Activated naive CD4-positive, alpha-beta T cell treated with anti-CD3 and anti-CD28 coated beads, Interleukin-2, amount 50 U/mL, for 24 hours (primary cell): ENCODE data around the gene POPDC2.

Source experiments
- H3K27ac Mint-ChIP-seq: one replicate; pipeline ENCODE4 v1.8.0; 2021; ENCODE audit warnings: mild to moderate bottlenecking, mixed read lengths
- H3K27me3 Mint-ChIP-seq: one replicate; pipeline ENCODE4 v1.8.0; 2021; ENCODE audit warnings: mixed read lengths
- H3K36me3 Mint-ChIP-seq: one replicate; pipeline ENCODE4 v1.8.0; 2021; ENCODE audit warnings: mixed read lengths
- H3K4me1 Mint-ChIP-seq: one replicate; pipeline ENCODE4 v1.8.0; 2021; ENCODE audit warnings: mixed read lengths
- H3K4me3 Mint-ChIP-seq: one replicate; pipeline ENCODE4 v1.8.0; 2021; ENCODE audit warnings: mild to moderate bottlenecking, mixed read lengths
- H3K9me3 Mint-ChIP-seq: one replicate; pipeline ENCODE4 v1.8.0; 2021; ENCODE audit warnings: mixed read lengths

The POPDC2 gene

DNA sequence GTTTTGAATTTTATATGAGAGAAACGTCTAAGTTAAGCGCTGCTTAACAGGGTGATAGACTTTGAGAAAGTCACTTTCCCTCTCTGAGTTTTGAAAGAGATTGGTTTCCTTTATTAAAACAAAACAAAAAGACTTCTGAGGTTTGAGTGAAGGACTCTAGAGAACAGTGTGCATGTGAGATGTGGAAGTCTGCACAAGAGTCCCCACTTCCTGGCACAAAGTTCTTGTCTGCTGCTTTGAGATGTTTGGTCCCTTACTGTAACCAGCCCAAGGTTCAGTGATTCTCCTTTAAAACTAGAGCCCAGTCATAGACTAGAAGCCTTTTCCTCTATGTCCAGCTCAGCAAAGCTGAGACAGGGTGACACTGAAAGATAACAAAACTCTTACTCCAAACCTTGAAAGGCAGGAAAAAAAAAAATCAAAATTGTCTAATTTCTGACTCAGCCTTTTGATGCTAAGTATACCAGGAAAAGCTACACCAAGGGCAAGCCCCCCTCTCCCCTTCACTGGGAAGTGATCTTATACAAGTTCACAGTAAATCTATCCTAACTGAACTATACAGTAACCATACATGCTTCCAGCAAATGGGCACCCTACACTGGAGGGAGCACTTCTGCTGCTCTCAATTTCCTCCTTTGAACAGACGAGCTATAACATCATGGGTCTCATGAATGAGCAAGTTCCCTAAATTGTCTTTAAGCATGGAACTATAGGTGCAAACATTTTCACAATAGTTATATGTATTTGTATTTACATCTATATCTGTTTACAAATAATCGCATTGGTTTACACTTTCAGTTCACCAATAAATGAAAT lies 2.3 kb downstream of the POPDC2 start:
- H3K9me3 Mint-ChIP-seq: no peaks in the 10 kb centered on the region
- H3K27me3 Mint-ChIP-seq: no peaks in the 10 kb centered on the region
- peaks cover 5% of the 10 kb centered on the region for H3K36me3 Mint-ChIP-seq
- no peak overlapping the region for H3K27ac Mint-ChIP-seq
- no peaks in the 10 kb centered on the region for H3K4me1 Mint-ChIP-seq
- H3K4me3 Mint-ChIP-seq: no peak overlapping the region

DNA sequence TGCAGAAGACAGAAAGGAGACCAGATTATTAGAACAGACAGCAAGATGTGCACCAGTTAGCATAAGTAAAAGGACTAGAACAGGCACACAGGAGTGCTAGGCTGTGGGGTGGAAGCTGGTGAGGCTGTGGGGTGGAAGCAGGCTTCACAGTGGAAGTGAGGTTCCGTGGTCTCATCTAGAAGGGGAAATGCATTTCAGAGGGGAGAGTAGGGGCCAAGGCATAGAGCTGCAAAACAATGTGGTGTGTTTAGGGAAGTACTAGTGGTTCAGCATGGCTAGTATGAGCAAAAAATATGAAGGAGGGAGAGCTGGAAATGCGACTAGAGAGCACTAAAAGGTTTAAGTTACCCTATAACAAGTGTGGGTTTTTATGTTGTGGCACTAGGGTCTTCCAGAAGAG lies 6.5 kb downstream of the POPDC2 start:
- H3K9me3 Mint-ChIP-seq: no peaks in the 10 kb centered on the region
- no peaks in the 10 kb centered on the region for H3K4me1 Mint-ChIP-seq
- peaks cover 16% of the 10 kb centered on the region for H3K36me3 Mint-ChIP-seq
- no peaks in the 10 kb centered on the region for H3K27me3 Mint-ChIP-seq
- no peak overlapping the region for H3K27ac Mint-ChIP-seq
- H3K4me3 Mint-ChIP-seq: no peak overlapping the region

DNA sequence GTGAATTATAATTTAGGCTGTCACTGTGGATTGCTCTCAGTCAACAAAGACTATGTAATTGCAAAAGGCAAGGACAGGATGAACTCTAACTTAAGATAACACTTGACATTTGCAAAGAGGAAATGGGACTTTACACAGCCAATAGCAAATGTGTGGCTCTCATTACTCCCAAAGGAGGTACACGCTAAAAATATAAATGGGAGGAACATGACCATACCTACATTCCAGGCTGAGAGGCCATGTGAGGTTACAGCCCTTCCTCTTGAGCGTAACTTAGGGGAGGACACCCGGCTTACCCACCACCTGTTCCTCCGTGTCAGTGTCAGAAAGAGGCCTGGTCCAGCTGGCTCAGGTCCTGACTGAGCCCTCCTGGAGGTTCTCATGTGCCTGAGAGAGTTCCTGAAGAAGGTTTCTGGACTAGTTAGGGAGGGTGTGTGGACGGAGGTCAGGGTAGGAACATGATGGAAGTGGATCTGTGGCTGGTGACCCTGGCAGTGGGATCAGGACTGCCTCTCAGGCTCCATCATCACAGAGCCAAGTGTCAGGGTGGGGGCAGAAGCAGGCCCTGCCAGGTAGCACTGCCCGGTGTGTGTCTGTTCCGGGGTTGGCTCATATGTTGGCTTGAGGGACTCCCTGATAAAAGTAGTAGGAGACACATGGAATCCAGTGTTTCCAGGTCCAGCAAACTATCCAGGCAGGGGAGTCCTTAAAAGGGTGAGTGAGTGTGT lies 7.9 kb downstream of the POPDC2 start:
- no peaks in the 10 kb centered on the region for H3K27me3 Mint-ChIP-seq
- H3K4me1 Mint-ChIP-seq: no peaks in the 10 kb centered on the region
- peaks cover 18% of the 10 kb centered on the region for H3K36me3 Mint-ChIP-seq
- H3K27ac Mint-ChIP-seq: no peak overlapping the region
- no peak overlapping the region for H3K4me3 Mint-ChIP-seq
- no peaks in the 10 kb centered on the region for H3K9me3 Mint-ChIP-seq

DNA sequence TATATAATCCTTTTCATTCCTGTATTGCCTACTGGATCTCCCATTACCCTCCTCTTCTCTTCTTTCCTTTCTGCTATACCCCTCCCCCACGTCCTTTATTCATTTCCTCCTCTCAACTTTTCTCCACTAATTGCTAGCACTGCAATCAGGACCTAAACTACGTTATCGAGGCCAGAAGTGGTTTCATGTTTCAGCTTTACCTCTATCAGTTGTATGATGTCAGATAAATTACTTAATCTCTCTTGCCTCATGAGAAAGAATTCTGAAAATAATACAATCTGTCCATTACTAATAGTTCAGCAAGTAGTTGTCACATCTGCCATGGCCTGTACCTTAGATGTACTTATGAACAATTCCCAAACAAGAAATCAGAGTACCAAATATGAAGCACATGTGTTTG lies 10.6 kb downstream of the POPDC2 start:
- no peak overlapping the region for H3K4me3 Mint-ChIP-seq

DNA sequence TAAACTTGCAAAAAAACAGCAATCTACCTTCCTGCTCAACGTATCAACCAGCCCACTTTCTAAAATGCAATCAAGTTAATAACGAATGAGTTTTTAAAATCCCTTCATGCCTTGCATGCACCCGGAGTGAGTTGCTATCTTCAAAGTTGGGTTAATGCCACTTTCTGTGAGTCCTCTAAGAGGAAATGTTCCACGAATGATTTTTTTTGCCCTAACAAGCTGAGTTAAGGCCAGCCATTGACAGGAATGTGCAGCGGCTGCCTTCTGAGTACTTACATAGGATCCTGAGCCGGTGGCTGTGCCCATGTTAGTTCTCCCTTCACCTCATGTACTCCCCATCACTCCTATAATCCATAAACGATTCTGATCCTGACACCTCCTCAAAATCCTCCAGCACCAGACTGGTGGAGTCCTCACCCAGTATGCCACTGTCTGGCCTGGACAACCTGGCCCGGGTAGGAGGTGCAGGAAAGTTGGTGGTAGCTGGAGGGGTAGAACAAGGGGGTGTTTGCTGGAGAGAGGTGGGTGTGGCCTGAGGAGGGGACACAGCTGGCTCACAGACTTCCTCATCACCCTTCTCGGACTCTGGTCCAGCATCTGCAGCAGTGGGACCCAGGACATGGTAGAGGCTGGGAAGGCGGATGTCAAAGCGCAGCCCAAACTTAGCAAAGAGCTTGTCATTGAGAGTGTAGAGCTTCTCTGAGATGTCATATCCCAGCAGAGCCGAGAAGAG lies 12.4 kb downstream of the POPDC2 start:
- Mint-ChIP-seq H3K36me3 (peaks cover 21% of the 10 kb centered on the region), H3K4me3 (no peak overlapping the region), H3K27ac (no peak overlapping the region), H3K27me3 (no peaks in the 10 kb centered on the region), H3K9me3 (no peaks in the 10 kb centered on the region), H3K4me1 (no peaks in the 10 kb centered on the region)

More for the DNA sequence above, 10.6 kb downstream of the POPDC2 start:
- Mint-ChIP-seq H3K36me3 (peaks cover 23% of the 10 kb centered on the region), H3K27ac (no peak overlapping the region), H3K27me3 (no peaks in the 10 kb centered on the region), H3K9me3 (no peaks in the 10 kb centered on the region), H3K4me1 (no peaks in the 10 kb centered on the region)

DNA sequence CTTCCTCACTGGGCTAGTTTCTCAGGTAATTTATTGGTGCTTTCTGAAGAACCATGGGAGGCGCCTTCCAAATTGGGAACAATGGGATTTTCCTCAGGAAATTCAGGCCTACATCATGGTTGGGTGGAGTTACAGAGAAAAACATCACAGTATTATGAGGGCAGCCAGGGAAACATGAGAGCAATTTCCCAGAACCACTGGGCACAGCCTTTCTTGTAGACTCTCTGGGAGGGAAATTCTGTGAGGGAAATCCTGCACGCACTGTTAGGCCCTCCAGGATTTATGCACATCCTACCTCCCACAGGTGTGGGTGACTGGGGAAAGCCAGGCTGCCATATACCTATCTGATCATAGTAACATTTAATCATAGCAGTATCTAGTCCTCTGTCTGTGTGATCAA lies 13.2 kb downstream of the POPDC2 start:
- H3K27ac Mint-ChIP-seq: no peak overlapping the region
- H3K9me3 Mint-ChIP-seq: no peaks in the 10 kb centered on the region
- H3K4me3 Mint-ChIP-seq: no peak overlapping the region
- H3K4me1 Mint-ChIP-seq: no peaks in the 10 kb centered on the region
- H3K27me3 Mint-ChIP-seq: no peaks in the 10 kb centered on the region
- H3K36me3 Mint-ChIP-seq: peaks cover 19% of the 10 kb centered on the region

DNA sequence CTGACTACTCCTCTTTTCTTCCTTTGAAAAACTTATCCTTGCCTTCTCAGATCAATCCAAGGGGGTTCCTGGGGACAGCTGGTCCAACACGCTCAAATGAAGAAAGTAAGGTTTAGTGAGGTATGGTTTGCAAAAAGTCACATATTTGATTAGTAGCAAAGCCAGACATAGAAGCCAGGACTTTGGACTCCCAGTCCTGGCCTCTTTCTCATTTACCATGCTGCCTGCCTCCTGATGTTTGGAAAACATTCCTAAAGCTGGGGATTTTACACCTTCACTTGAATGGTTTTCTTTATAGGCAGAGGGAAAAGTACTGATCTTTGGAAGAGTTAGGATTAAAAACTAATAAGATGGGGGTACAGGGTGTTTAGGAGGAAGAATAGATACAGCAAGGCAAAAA lies 14.6 kb downstream of the POPDC2 start:
- Mint-ChIP-seq H3K4me1 (no peaks in the 10 kb centered on the region), H3K4me3 (no peak overlapping the region), H3K27me3 (no peaks in the 10 kb centered on the region), H3K27ac (no peak overlapping the region), H3K36me3 (peaks cover 24% of the 10 kb centered on the region), H3K9me3 (no peaks in the 10 kb centered on the region)

DNA sequence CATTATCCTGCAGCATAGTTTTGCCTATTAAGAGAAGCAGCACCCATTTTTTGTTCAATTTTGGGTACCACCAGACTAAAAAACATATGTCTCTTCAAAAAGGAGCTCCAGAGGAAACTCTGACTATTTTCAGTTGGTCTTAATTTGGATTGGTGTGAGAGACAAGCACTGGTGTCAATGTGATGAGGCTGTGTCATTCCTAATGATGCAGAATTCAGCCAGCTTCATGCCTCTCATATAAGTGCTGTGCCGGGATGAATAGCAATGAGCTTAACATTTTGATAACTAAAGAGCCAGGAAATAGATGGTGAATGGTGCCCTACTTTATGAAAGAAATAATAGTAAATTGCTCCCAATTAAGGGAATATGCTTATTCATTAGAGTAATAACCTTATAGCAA lies 15.9 kb downstream of the POPDC2 start:
- Mint-ChIP-seq H3K27me3 (no peaks in the 10 kb centered on the region), H3K9me3 (no peaks in the 10 kb centered on the region), H3K4me1 (peaks cover 5% of the 10 kb centered on the region), H3K4me3 (no peak overlapping the region), H3K36me3 (peaks cover 26% of the 10 kb centered on the region), H3K27ac (no peak overlapping the region)

DNA sequence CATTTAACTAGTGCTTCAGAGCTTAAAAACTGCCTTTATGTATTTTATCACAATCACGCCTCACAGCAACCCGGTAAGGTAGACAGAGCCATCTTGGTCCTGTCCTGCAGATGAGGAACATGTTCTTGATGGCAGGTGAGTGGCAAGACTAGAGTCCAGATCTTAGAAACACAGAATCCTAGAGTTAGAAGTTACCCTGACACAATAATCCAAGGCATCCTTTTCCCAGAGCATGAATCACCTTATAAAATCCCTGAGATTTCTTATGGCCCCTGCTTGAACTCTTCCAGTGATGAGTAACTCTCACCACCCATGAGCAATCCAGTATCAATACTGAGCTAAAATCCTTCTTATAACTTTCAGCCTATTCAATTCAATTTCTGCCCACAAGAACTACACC lies 16.9 kb downstream of the POPDC2 start:
- no peaks in the 10 kb centered on the region for H3K27me3 Mint-ChIP-seq
- peaks cover 13% of the 10 kb centered on the region for H3K4me1 Mint-ChIP-seq
- no peak overlapping the region for H3K4me3 Mint-ChIP-seq
- H3K36me3 Mint-ChIP-seq: peaks cover 23% of the 10 kb centered on the region
- no peaks in the 10 kb centered on the region for H3K9me3 Mint-ChIP-seq
- H3K27ac Mint-ChIP-seq: no peak overlapping the region

DNA sequence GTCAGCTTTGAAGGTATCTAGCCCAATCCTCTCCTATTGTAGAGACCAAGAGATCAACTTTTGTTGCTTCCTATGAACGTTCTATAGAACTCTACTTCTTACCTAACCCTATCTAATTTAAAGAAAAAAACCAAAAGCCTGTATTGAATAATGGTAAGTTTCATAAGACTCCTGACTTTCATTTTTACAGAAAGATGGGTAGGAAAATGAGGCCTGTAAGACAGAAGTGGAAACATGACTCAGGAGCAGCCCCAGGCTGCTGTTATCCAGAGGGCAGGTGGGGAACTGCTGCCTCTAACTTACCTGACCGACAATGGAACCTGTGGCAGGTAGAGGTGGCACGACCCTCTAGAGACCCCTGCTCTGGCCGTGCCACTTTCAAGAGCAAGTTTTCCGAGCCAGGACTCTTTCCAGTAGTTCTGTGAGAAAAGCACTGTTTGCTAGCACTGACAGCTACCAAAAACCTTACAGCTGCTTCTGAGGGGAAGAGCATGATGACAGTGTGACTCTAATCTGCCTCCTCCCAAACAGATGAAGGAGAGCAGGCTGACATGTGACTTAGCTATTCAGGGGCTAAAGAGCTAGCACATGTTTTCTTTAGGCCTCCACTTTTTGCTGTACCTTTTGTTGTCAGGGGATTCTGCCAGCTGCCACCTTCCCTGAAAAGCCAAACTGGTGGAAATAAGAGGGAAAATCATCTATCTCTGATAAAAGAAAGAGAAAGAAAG lies 17.5 kb downstream of the POPDC2 start:
- Mint-ChIP-seq H3K9me3 (no peaks in the 10 kb centered on the region), H3K27ac (no peak overlapping the region), H3K36me3 (peaks cover 20% of the 10 kb centered on the region), H3K27me3 (no peaks in the 10 kb centered on the region), H3K4me3 (no peak overlapping the region), H3K4me1 (peaks cover 19% of the 10 kb centered on the region)

DNA sequence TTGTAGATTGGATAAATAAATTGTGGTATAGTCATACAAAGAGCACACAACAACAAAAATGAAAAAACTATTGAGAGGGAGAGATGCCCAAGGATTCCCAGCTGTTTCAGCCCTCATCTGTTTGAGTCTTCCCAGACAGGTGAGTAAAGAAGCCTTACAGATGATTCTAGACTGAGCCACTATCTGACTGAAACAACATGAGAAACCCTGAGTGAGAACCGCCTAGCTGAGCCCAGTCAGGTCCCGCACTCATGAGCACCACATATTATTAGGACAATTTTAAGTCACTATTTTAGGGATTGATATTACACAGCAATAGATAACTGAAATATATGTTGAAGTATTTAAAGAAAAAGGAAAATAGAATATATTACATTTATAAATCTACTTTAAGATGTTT lies 19.0 kb downstream of the POPDC2 start:
- H3K4me1 Mint-ChIP-seq: peaks cover 22% of the 10 kb centered on the region
- peaks cover 21% of the 10 kb centered on the region for H3K36me3 Mint-ChIP-seq
- no peak overlapping the region for H3K4me3 Mint-ChIP-seq
- no peaks in the 10 kb centered on the region for H3K27me3 Mint-ChIP-seq
- no peak overlapping the region for H3K27ac Mint-ChIP-seq
- no peaks in the 10 kb centered on the region for H3K9me3 Mint-ChIP-seq

DNA sequence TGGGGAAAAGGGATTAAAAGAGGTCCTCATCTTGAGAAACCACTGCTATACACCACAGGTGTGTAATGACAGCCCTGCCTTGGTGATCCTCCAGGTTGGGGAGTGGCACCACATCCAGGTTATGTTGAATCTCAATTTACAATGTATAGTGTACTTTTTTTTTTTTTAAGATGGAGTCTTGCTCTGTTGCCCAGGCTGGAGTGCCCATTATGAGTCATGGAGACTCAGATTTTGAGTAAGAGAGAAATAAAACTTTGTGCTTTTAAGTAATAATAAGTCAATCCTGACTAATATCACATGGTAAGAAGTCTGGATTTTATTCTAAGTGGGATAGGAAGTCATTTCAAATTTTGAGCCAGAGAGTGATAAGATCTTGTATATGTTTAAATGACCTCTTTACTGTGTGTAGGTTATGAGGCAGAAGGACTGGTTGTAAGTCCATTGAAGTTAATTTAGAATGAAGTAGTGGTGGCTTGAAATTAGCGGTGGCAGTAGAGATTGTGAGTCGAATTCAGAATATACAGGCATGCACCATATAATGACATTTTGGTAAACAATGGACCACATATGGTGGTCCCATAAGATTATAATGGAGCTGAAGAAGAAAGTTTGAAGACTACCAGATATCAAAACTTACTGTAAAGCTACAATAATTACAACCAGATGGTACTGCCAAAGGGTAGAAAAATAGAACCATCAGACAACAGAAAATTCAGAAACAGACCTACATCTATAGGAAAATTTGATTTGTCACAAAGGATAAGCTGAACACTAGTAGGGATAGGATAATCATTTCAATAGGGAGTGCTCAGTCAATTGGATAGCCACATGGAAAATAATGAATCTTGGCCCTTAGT lies 20.7 kb downstream of the POPDC2 start:
- no peaks in the 10 kb centered on the region for H3K27me3 Mint-ChIP-seq
- peaks cover 22% of the 10 kb centered on the region for H3K4me1 Mint-ChIP-seq
- H3K27ac Mint-ChIP-seq: peak overlapping the region; percentile 9
- no peaks in the 10 kb centered on the region for H3K9me3 Mint-ChIP-seq
- H3K4me3 Mint-ChIP-seq: no peak overlapping the region
- H3K36me3 Mint-ChIP-seq: peaks cover 14% of the 10 kb centered on the region

DNA sequence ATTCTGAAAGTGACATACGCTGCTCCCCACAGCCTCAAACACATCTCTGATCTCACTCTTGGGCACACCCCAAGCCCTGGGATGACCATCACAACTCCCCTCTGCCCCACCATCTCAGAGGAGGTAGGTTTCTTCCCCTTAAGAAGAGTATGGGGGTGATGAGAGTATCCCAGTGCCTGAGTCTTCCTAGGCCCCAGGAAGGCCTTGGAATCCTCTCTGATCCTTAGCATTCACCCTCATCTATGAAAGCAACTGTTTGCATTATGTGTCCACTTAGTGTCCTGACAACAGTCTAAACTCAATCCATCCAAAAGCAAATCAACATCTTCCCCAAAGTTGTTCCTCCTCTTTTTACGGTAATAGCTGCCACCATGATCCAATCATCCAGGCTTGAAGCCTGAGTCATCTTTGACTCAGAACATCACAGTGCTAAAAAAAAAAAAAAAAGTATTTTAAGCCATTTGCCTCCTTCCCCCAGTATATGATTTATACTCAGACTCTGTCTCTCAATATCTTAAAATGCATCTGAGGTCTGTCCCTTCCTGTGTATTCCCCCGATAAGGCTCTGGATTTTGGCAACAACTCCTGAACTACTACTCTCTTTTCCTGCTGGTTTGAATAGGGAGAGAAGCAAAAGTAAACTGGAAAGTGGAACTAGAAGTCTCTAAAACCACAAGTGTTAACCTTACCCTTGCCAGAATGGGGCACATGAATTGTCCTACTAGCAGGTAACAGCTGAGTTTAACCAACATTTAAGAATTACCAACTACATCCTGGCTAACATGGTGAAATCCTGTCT lies 22.5 kb downstream of the POPDC2 start:
- Mint-ChIP-seq H3K27ac (peak overlapping the region; percentile 79), H3K27me3 (no peaks in the 10 kb centered on the region), H3K4me1 (peaks cover 22% of the 10 kb centered on the region)

More for the DNA sequence above, 22.5 kb downstream of the POPDC2 start:
- H3K4me3 Mint-ChIP-seq: no peak overlapping the region
- no peaks in the 10 kb centered on the region for H3K9me3 Mint-ChIP-seq
- peaks cover 14% of the 10 kb centered on the region for H3K36me3 Mint-ChIP-seq
